NCI-H1105 (cell line): Measurements from ENCODE around the gene MAP1LC3B.

Experiments
- DNase-seq: peaks from one replicate; lab custom pipeline; 2025; lab: John Stamatoyannopoulos, UW

MAP1LC3B gene

GRCh38 chr16:87391950-87392820 is at the start of gene MAP1LC3B:
MAP1LC3B (plus strand) TSS chr16:87392336; CDS start chr16:87392428, 92 bp downstream.
- DNase-seq, result peak; percentile 81

- DNase-seq, result no peak
These were observed 49.6 kb upstream of the MAP1LC3B start for GRCh38 chr16:87342504-87342903.

DNA sequence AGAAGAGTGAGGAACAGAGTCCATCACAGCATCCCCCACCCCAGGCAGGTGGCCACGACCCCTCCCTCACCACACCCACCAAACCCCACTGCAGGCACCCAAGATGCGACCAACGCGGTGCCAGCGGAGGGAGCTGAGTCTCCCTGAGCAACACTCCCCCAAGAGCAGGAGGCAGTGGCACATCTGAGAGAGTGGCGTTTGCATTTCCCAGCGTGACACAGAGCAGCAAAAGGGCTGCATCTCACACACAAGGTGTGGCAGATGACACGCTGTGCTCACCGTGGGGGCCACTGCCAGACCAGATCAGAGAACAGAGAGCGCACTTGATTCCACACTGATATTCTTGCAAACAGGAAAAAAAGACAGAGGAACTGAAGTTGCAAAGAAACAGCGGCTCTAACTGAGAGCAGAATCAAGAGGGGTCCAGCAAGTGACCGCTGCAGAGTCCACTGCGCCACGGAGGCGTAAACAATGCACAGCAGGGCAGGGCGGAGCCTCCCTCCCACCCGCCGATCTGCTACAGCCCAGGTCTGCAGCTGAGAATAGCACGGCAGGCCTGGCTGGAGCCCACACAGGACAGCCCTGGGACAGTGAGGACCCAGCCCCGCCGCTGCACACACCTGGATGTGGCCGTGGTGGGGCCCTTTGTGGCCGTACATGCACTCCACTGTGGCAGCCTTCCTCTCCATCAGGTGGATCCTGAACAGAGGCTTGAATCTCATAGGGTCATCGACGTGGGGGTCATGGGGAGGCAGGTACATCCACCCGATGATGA is 49.0 kb upstream of the MAP1LC3B start:
- DNase-seq, result no peak

DNA sequence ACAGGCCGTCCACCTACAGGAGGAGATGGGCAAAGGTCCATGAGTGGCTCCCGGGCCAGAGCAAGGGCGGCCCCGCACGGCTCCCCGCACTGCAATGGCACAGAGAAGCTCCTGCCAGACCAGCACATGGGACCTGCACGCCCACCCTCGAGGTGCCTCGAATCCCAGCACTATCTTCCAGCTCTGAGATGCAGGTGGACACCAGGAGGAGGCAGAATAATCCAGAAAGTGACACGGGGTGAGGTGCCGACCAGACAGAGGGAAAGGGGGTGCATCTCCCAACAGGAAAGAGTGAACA is 48.4 kb upstream of the MAP1LC3B start:
- no peak for DNase-seq

- no peak for DNase-seq
These were observed 47.8 kb upstream of the MAP1LC3B start for GRCh38 chr16:87344165-87344930.

DNA sequence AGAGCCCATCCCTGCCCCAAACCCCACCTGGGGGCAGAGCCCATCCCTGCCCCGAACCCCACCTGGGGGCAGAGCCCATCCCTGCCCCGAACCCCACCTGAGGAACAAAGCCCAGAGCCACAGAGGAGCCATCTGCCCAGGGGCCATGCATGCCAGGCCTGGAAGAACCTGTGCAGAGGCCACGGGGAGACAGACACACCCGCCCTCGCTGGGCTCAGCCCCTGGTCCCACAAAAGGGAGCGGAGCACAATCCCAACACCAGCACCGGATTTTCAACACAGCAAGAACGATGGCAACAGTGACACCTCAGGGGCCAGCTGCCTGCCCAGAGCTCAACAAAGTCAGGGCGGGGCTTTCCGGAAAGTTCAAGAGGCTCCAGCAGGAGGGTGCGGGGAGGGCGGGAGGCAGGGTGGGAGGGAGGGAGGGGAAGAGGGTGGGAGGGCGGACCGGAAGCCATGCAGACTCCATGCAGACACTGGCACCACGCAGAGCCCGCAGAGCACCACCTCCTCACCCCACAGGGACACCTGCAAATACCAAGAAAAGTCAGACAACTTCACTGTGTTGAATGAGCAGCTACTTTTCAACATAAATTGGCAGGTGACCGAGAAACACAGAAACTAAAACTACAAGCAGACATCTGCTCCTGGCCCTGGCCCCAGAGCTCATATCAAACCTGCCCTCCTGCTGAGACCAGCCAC is 47.1 kb upstream of the MAP1LC3B start:
- no peak for DNase-seq

DNA sequence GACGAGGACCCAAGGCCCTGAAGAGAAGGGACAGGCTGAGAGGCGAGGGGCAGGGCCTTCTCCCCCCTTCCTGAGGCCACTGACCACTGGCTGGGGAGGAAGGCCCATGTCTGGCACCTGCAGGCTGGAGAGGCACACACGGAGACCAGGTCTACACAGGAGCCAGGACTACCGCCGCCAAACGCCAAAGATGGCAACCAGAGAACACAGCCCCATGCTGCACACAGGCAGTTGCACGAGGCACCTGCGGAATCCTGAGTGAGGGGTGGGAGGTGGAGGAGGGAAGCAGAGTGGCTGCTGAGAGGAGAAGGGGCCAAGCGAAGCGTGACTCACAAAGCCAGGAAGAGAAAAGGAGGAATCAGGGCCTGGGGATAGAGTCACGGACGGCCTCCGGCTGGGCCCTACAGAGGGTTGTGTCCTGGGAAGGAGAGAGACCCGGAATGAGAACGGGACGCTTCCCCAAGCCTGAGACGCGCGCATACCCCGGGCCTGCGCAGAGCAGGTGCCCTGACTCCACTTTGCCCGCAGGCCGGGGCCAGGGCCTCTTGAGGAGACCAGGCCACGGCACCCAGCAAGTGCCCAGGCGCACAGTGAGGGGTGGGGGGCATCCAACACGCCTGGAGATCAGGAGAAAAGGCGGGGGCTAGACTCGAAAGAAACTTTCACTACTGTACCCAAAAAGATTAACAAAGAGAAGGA is 46.3 kb upstream of the MAP1LC3B start:
- no peak for DNase-seq

- no peak for DNase-seq
These were observed 45.5 kb upstream of the MAP1LC3B start for GRCh38 chr16:87346517-87347060.

DNA sequence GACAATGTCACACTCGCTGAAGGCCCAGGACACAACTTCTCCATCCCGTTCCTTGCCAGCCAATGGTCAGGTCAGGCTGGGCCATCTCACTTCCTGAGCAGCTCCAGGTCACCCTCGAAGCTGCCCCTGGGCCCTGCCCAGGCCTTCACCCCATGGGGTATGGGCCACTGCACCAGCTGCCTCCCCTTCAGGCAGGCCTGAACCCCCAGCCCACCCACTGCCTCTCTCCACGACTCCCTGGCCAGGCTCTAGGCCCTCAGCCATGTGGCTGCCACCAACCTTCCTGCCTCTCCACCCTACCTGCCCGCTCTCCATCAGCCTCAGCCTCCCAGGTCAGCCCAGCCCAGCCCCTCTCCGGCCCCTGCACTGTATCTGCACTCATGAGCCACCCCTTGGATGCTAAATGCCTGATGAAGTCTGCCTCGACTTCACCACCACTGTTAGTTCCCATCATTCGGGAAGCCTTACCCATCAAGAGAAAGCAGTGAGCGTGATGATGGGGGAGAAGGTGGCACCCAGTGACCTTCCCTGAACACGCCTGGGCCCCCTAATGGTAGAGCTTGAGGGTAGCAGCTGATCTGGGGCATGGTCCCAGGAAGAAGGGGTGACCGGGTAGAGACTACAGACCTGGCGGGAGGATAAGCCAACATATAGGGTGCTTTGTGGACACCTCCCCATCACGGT is 44.1 kb upstream of the MAP1LC3B start:
- DNase-seq, result no peak

DNA sequence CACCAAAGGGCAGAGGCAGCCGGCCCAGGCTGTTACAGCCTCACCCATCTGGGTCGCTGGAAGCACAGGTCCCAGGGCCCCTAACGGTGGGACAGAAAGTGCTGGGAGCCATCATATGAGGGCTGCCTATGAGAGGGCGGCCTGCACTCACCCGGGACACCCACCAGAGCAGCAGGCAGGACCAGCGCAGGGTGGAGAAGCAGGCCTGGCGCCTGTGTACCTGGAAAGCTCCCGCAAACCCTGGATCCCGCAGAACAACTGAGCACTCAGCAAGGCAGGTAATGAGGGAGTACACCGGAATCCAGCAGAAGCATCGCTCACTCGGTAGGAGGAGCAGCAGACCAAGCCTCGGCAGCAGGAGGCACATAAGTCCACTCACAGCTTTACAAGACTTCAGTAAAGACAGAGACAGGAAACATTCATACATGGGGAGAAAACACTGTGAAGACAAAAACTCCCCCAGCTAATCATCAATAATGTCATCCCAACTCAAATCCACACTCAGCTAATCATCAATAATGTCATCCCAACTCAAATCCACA is 43.4 kb upstream of the MAP1LC3B start:
- no peak for DNase-seq

DNA sequence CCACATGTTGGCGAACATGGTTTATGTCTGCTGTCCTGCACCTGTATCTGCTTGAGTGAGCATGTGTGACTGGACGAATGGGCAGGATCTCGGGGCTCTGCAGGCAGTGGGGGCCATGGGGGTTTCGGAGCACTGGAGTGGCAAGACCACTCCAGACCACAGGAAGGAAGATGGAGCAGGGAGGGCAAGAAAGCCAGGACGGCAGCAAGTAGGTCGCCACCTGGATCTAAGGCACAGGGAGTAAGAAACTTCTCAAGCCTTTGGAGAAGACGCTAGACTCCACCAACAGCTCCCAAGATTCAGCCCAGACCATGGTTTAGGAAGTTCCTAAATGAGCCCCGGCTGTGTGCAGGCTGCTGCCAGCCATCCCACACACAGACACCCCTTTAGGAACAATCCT is 42.1 kb upstream of the MAP1LC3B start:
- DNase-seq, result no peak

GRCh38 chr16:87350681-87351319 is 41.3 kb upstream of the MAP1LC3B start:
- no peak for DNase-seq

GRCh38 chr16:87351320-87351698 is 40.8 kb upstream of the MAP1LC3B start:
- no peak for DNase-seq

DNA sequence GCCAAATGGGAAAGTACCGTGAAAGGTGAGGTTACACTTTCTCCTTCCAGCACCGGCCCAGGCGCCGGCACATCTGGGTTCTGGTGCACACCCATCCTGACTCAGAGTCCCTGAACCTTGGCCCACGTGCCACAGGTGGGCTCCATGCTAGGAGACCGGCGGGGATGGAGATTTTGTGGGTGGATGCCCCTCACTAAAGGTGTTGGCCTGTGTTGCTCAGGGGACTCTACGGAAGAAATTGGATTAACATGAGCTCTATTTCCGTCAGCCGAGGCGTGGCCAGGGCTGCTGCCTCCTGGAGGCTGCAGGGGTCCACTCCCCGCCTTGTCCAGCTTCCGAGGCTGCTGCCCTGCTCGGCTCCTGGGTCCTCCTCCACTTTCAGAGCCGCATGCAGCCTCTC is 39.3 kb upstream of the MAP1LC3B start:
- DNase-seq, result no peak

DNA sequence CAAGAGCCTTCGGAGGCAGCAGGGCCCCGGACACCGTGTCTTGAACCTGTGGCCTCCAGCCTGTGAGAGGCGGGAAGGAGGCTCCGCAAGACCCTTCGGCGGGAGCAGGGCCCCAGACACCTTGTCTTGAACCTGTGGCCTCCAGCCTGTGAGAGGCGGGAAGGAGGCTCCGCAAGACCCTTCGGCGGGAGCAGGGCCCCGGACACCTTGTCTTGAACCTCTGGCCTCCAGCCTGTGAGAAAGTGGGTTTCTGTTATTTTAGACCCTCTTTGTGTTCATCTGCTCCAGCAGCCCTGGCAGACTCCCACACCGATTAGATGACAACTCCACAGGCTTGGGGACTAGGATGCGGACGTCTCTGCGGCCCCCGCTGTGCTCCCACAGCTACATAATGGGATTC is 38.5 kb upstream of the MAP1LC3B start:
- no peak for DNase-seq

- no peak for DNase-seq
These were observed 35.7 kb upstream of the MAP1LC3B start for GRCh38 chr16:87356491-87356853.

DNA sequence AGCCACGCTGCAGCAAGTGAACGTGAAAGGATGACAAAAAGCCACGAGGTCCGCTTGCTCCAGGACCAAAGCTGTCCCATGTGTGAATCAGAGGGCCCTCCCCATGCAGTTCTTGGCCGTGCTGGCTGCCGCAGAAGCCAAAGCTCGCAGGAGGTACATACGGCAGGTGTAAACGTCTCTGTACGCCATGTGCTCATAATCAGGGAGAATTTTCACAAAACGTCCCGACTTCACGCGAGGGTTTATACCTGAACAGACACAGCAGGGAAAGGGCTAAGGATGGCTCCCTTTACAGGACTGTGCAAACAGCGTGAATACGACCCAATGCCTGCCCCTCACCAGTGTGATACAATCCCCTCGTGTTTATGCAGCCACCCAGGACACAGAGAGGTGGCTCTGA is 33.9 kb upstream of the MAP1LC3B start:
- no peak for DNase-seq

GRCh38 chr16:87358696-87359095 is 33.4 kb upstream of the MAP1LC3B start:
- no peak for DNase-seq

DNA sequence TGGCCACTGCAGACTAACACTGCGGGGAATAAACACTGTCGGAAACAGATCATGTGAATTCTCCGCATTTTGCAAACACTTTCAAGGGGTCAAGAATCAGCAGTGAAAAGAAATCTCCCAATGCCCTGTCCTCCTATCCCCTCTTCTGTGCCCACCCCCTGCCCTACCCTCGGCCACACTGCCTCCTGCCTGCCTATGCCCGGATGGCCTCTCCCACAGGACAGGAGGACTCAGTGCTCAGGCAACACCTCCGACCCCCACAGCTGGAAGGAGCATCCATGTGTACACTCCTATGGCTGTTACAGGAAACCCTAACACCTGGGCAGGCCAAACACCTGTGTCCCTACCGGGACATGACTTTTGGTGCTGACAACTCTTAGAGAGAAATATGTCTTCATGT is 33.0 kb upstream of the MAP1LC3B start:
- DNase-seq, result no peak
